ENCODE data around the gene ODC1.

Gene ODC1

DNA sequence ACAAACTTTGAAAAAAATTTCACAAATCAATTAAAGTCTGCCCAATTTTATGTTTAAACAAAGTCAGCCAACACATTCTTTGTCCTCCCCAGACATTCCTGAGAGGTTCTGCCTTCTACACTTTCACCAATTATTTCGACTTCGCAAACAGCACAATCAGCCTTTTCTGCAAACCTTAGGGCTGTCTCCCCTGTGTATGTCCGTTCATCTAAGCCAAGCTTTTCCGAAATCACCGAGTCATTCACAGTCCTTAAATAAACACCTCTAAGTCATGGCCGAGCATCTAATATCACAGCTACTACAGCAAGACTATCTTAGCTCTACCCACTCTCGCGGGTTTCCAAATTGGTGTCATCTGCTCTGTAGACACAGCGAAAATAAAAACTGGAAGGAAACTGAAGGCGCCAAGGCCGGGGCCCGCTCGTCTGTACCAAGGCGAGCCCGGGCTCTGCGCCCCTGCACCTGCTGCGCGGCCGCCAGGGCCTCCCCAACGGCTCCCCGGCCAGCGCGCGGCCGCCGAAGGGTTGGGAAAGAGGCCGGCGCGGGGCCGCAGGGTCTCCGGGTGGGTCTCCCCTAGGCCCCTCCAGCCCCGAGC is 730 bp downstream of the ODC1 start (continued):
- TF ChIP-seq MZF1 (tag by site-specific recombination; IDR thresholded peaks at IDR 0.05; ENCODE audit: borderline replicate concordance): no peak
- TF ChIP-seq ZNF335 (tag by site-specific recombination; conservative IDR thresholded peaks at IDR 0.05): peak; percentile 13; the same call in 1 of the 2 replicates
- no peak for TF ChIP-seq ZNF626 (tag by site-specific recombination; IDR thresholded peaks at IDR 0.05)
- TF ChIP-seq, protein P1, sequence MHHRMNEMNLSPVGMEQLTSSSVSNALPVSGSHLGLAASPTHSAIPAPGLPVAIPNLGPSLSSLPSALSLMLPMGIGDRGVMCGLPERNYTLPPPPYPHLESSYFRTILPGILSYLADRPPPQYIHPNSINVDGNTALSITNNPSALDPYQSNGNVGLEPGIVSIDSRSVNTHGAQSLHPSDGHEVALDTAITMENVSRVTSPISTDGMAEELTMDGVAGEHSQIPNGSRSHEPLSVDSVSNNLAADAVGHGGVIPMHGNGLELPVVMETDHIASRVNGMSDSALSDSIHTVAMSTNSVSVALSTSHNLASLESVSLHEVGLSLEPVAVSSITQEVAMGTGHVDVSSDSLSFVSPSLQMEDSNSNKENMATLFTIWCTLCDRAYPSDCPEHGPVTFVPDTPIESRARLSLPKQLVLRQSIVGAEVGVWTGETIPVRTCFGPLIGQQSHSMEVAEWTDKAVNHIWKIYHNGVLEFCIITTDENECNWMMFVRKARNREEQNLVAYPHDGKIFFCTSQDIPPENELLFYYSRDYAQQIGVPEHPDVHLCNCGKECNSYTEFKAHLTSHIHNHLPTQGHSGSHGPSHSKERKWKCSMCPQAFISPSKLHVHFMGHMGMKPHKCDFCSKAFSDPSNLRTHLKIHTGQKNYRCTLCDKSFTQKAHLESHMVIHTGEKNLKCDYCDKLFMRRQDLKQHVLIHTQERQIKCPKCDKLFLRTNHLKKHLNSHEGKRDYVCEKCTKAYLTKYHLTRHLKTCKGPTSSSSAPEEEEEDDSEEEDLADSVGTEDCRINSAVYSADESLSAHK (tag by site-specific recombination; IDR thresholded peaks at IDR 0.05): no peak
- no peak for TF ChIP-seq SCRT1 (tag by site-specific recombination; IDR thresholded peaks at IDR 0.05; ENCODE audit: borderline replicate concordance)
- TF ChIP-seq ZNF138 (tag by site-specific recombination; IDR thresholded peaks at IDR 0.05; ENCODE audit: borderline replicate concordance): no peak
- no peak for TF ChIP-seq ZNF157 (tag by site-specific recombination; IDR thresholded peaks at IDR 0.05)
- no peak for TF ChIP-seq HOXA7 (CRISPR knock-in tag; IDR thresholded peaks at IDR 0.05; ENCODE audit: borderline replicate concordance)
- no peak for TF ChIP-seq YY2 (tag by site-specific recombination; IDR thresholded peaks at IDR 0.05)
- TF ChIP-seq, protein P2, sequence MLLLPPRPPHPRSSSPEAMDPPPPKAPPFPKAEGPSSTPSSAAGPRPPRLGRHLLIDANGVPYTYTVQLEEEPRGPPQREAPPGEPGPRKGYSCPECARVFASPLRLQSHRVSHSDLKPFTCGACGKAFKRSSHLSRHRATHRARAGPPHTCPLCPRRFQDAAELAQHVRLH (tag by site-specific recombination; IDR thresholded peaks at IDR 0.05): no peak
- TF ChIP-seq SP3 (tag by site-specific recombination; IDR thresholded peaks at IDR 0.05): no peak
- TF ChIP-seq ZNF19 (tag by site-specific recombination; IDR thresholded peaks at IDR 0.05; ENCODE audit: low read depth): no peak
- TF ChIP-seq ZNF404 (tag by site-specific recombination; IDR thresholded peaks at IDR 0.05): no peak
- TF ChIP-seq ZNF560 (tag by site-specific recombination; IDR thresholded peaks at IDR 0.05; ENCODE audit: borderline replicate concordance): no peak
- TF ChIP-seq HOXC10 (CRISPR knock-in tag; IDR thresholded peaks at IDR 0.05): no peak
- TF ChIP-seq ZBTB20 (tag by site-specific recombination; IDR thresholded peaks at IDR 0.05): peak; percentile 82
- peak; percentile 61; the same call in 1 of the 2 replicates for TF ChIP-seq ZNF10 (tag by site-specific recombination; IDR thresholded peaks at IDR 0.05)
- TF ChIP-seq ZXDB (tag by site-specific recombination; IDR thresholded peaks at IDR 0.05): peak; percentile 42
- TF ChIP-seq ZNF707 (tag by site-specific recombination; IDR thresholded peaks at IDR 0.05): no peak
- no peak for TF ChIP-seq YY1 (tag by site-specific recombination; IDR thresholded peaks at IDR 0.05)
- no peak for TF ChIP-seq ZNF37A (tag by site-specific recombination; IDR thresholded peaks at IDR 0.05)
- TF ChIP-seq ZSCAN5A (tag by site-specific recombination; IDR thresholded peaks at IDR 0.05): no peak
- TF ChIP-seq GLI2 (tag by site-specific recombination; IDR thresholded peaks at IDR 0.05; ENCODE audit: borderline replicate concordance, low read depth): no peak

- Histone ChIP-seq H3K36me3 (ENCODE audit: control insufficient read depth in 2 of 2, insufficient read depth in 1 of 2, low read length in 2 of 2) (peaks cover 33 to 38% of the 10 kb centered on the region in 2 experiments), H3K27ac (ENCODE audit: extremely low read depth, low read depth, low read length) (no peak overlapping the region), H3K9me3 (ENCODE audit: control insufficient read depth, insufficient read depth, low read depth, low read length) (no peaks in the 10 kb centered on the region), H3K4me3 (ENCODE audit: low read depth, low read length) (peak overlapping the region; percentile 36), H3K4me1 (ENCODE audit: control insufficient read depth, insufficient read depth, low read length) (peaks cover 5% of the 10 kb centered on the region)
- ChIA-PET POLR2A (interaction anchor here (0.8 to 2.4 kb wide), 6 partner anchors 9 to 389 kb away, joined by 3 to 17 read pairs (median 4); no protein-coding TSS in a partner anchor), CTCF (interaction anchor here (0.5 to 6.5 kb wide), 9 partner anchors 13 to 386 kb away, joined by 3 to 57 read pairs (median 4); no protein-coding TSS in a partner anchor)
- no peak for TF ChIP-seq OSR2 (tag by site-specific recombination; IDR thresholded peaks at IDR 0.05)
- TF ChIP-seq KLF1 (tag by site-specific recombination; IDR thresholded peaks at IDR 0.05): no peak
- TF ChIP-seq, protein P3, sequence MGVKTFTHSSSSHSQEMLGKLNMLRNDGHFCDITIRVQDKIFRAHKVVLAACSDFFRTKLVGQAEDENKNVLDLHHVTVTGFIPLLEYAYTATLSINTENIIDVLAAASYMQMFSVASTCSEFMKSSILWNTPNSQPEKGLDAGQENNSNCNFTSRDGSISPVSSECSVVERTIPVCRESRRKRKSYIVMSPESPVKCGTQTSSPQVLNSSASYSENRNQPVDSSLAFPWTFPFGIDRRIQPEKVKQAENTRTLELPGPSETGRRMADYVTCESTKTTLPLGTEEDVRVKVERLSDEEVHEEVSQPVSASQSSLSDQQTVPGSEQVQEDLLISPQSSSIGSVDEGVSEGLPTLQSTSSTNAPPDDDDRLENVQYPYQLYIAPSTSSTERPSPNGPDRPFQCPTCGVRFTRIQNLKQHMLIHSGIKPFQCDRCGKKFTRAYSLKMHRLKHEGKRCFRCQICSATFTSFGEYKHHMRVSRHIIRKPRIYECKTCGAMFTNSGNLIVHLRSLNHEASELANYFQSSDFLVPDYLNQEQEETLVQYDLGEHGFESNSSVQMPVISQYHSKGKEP (tag by site-specific recombination; IDR thresholded peaks at IDR 0.05): no peak
- TF ChIP-seq ZNF138 (tag by site-specific recombination; IDR thresholded peaks at IDR 0.05; ENCODE audit: borderline replicate concordance): no peak
- TF ChIP-seq ZNF707 (tag by site-specific recombination; IDR thresholded peaks at IDR 0.05): no peak
- no peak for TF ChIP-seq HOXC10 (CRISPR knock-in tag; IDR thresholded peaks at IDR 0.05)
- no peak for TF ChIP-seq ZNF48 (tag by site-specific recombination; IDR thresholded peaks at IDR 0.05)
- TF ChIP-seq SP2 (tag by site-specific recombination; IDR thresholded peaks at IDR 0.05): no peak
Measured at GRCh38 chr2:10446631-10447030, 1.5 kb downstream of the ODC1 start.
